Activated CD8-positive, alpha-beta memory T cell treated with anti-CD3 and anti-CD28 coated beads, Interleukin-2, amount 50 U/mL, for 24 hours (primary cell): ENCODE results near the gene SERTAD1.
"Not testable (repeated sequence)": the region's sequence is repeated elsewhere in the genome, so short reads cannot be mapped to it uniquely, and the experiment has no call there.

ENCODE experiments used
- DNase-seq: peaks from one replicate; pipeline ENCODE4 v3.0.0-alpha.2; 2020; ENCODE audit errors: extremely low read depth

Gene SERTAD1

DNA sequence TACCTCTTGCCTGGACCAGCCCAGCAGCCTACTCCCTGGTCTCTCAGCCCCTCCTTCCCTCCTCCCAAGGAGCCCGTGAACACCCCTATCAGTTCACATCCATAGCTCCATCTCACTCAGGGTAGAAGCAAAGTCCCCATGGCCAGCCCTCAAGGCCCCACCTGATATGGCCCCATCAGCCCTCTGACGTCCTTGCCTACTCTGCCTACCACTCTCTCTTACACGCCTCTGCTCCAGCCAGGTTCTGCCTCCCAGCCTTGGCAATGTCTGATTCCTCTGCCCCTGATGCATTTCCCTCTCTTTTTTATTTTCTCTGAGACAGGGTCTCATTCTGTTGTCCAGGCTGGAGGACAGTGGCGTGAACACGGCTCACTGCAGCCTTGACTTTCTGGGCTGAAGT, 26.2 kb upstream of the SERTAD1 start:
- DNase-seq = no peak

DNA sequence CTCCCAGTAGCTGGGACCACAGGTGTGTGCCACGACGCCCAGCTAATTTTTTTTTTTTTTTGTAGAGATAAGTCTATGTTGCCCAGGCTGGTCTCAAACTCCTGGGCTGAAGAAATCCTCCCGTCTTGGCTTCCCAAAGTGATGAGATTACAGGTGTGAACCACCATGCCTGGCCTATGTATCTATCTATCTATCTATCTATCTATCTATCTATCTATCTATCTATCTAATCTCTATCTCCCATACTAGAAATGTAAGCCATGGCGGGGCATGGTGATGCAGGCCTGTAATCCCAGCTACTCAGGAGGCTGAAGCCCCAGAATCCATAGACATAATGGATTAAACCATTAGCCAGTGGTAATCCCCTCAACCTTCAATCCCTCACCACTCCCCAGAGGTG, 24.9 kb upstream of the SERTAD1 start:
- no peak for DNase-seq

DNA sequence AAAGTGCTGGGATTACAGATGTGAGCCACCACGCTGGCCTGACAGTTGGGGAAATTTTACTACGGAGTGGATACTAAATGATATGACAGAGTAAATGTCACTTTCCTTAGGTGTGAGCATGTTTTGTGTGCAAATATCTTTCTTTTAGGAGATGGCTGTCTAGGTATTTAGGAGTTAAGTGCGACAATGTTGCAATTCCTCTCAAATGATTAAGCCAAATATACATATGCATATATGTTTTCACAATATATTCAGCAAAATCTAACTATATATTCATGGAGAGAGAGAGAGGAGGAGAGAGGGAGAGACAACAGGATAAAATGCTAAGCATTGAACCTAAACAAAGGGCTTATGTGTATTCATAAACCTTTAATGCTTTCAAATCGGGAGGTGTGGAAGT, 23.7 kb upstream of the SERTAD1 start:
- DNase-seq = no peak

DNA sequence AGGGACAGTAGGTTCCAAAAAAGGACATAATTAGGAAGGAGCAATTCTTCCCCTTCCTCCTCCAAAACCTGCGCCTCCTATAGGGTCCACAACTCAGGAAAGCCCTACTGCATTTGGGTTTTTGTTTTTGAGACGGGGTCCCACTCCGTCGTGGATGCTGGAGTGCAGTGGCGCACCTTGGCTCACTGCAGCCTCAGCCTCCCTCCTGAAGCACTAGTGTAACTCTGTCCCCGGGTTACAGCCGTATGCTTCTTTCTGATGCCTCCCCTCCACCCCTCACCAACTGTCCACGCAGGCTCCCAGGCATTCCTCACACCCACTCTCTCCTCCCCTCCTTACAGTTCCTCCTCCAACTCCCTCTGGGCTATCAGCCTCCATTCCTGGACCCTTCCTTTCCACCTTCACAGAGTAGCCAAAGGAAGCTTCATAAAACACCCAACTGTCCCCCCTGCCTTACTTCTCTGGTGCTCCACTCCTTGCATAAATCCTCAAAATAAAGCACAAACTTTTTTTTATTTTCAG, 20.5 kb upstream of the SERTAD1 start:
- no peak for DNase-seq

DNA sequence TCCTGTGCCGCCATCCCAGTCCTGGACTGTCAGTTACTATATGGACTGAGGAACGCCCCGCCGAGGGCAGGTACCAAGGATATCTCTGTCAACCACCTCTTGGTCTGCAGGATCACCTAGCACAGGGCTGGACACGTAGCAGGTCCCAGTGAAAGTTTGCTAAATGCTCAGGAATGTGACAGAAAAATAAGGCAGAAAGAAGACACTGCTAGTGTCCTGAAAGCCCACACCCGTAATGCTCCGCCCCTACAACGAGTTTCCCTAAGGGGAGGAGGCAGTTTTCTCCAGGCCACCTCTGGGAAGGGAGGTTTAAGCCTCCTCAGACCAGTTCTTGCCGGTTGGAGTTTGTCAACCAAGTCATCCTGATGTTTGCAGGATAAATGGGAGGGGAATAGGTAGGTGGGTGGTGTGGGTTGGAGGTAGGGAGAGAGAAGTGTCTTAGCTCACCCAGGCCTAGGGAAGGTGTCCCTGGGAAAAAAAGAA, 20.0 kb upstream of the SERTAD1 start:
- no peak for DNase-seq

DNA sequence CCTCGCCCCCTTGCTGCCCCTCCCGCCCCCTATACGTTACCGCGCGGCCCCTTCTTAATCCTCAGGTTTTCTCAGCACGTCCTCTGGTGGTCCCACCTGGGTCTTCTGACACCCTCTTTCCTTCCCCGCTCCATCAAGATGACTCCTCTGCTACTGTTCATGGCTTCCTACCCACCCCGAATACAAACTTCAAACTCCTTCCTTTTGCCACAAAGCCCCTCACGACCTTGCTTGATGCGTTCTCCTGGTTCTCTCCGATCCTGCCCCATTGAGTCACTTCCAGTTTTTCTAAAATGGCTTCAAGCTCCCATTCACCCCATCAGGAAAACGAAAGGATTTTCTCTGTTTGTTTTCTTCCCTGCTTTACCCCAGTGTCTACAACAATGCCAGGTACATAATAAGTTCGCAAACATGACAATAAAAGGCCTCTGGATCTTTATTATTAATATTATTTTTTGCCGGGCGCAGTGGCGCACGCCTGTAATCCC, 19.1 kb upstream of the SERTAD1 start:
- DNase-seq = no peak

DNA sequence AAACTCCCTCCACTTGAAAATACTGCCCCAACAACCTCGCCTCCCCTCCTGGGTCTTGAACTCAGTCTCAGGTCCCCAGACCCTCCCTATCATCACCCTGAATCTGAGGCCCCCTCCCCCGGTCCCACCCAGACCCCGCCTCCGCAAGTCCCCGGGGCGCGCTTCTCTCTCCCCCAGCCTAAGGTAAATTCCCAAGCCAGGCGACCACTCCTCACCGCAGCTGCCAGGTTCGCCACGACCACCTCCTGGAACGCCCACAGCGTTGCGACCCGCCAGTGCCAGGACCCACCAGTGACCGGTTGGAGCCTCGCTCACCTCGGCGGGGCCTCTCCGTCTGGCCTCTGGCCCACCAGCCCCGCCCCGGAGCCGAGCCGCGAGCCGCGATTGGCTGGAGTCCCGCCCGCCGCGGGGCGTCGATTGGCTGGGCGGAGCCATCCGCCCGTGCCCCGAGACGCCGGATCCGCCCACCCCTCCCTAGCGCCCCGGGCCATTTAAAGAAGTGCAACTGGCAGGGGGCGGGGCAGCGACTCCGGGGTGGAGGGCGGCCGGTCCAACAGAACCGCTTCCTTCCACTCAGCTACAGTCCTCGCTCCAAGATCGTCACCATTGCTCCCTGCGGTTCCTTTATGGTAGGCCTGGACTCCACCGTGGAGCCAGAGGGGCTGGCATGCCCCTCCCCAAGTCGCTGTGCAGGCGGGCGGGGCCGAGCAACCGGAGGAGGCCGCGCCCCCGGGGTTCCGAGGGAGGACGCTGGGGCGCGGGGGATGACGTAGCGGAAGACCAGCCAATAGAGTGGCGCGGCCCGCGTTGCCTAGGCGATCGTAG, 18.4 kb upstream of the SERTAD1 start, which contains the start of gene SERTAD3:
Gene SERTAD3, minus strand, starts transcription at position 336 of the 825 bp plus-strand sequence. CDS start 2,255 bp downstream, outside the sequence.
- DNase-seq = peak; percentile 82

DNA sequence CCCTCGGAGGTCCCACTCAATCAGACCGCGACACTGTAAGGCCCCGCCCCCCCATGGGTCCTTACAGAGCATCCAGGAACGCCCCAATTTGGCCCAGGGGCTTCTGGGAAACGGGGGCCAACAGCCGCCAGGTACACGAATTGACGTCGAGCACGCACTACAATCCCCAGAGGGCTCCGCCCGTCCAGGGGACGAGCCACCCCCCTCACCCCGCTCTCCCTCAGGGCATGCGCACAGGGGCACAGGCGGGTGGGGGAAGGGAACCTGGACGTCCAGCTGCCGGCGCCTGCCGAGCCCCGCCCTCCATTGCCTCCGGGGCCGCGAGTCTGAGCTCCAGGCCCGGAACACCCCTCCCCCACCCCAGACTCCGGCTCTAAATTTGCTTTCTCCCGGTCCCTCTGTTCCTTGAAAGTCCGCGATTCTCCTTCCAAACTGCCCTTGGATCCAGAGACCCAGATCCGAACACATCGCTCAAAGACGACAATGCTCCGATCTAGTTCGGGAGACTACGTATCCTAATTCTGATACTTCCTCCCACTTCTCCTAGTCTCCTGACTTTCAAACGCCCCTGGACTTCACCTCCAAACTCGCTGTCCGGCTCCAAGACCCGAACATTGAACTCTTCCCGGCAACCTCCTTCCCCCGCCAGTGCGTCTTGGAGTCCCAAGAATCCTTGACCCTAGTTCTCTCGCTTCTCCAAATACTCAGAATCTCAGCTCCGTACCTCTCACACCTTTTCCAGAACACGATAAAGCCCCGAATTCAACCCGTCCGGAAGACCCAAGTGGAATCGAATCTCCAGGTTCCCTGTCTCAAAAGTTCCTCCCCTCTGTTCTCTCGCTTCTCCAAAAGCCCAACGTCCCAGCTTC, 17.6 kb upstream of the SERTAD1 start:
- DNase-seq = peak; percentile 98

DNA sequence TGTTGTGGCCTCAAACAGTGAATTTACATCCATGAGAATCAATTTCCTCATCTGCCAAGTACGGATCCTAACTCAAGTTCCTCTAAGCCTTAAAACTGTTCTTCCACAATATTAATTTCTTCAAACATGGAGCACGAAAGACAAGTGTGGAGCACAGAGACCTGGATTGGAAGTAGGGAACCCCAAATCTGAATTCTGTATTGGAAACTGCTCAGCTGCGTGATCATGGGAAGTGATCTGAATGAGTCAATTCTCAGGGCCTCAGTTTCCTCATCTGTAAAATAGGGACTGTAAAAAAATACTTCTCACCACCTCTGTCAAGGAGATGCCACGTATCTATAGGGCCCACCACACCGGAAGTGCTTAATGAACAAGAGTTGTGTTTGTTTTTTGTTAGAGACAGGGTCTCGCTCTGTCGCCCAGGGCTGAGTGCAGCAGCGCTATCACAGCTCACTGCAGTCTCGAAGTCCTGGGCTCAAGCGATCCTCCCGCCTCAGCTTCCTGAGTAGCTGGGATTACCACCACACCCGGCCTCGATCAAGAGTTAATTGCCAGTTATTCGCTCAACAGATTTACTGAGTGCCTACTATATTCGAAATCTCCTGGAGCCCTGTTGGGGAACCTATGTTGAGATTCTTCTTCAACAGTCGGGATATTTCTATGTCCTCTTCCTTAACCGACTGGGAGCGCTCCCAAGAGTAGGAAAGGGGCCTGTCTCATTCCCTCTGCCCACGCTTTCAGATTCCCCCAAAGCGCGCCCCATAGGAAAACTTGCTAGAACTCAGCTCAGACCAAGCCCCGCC, 16.7 kb upstream of the SERTAD1 start:
- no peak for DNase-seq

DNA sequence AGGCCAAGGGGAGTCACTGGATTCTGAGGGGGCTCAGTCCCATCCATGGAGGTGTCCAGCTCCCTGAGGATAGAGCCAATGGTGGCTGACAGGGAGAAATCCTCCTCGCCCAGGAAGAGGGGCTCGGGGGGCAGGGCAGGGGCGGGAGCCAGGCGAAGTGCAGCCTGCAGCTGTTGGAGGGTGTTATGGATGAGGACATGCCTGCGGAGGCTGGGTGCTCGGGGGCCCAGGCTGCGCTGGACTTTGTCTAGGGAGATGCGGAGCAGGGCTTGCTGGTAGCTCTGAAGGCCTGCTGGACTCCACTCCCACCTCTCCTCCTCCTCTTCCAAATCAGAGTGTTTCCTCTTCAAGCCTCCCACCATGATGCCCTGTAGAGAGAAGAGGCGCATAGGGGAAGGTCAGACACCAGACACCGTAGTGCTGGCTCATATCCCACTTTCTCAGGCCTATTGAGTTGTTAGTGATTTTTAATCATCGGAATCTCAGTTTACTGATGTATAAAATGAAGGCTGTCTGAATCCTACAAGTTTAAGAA, 16.0 kb upstream of the SERTAD1 start:
- DNase-seq = no peak

DNA sequence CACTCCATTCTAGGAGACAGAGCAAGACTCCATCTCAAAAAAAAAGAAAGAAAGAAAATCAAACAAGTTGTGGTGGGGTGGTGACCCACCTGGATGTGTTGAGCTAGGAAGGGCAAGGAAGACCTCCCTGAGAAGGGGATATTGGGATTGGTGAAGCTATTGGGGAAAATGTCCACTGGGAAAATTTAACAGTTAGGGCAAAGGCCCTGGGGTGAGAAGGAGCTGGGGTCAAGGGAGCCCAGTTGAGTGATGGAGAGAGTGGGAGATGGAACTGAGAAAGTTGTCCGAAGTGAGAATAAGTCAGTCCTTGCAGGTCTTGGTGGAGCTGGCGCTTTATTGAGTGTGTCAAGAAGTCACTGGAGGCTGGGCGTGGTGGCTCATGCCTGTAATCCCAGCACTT, 12.5 kb upstream of the SERTAD1 start:
- no peak for DNase-seq

DNA sequence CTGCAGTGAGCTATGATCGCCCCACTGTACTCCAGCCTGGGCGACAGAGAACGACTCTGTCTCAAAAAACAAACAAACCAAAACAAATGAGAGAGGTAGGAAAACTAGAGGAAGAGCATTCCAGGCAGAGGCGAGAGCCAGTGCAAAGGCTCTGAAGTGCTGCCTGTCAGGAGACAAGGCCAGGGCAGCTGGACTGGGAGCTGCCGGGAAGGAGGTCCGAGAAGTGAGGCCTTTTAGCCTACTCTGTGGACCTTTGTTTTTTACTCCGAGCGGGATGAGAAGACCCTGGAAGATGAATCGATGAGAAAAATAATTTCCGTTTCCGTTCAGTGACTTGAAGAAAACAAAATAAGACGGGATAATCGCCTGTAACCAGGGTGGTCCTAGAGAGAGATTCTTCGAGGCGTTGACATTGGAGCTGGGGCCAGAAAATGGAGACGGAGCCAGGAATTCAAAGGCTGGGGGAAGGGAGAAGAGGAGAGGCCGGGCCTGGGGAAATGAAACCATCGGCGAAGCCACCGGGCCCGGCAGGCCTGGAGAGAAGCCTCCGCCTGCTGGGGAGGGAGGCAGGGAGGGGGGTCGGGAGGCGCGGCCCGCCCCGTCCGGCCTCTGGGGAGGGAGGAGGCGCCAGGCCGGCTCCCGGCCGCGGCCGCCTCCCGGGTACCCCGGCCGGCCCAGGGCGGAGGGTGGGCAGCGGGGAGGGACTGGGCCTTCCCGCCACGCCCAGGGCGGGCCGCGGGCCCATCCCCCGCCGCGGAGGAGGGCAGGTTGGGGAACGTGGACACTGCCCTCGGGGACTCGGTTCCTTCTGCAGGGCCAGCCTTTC, 7.8 kb upstream of the SERTAD1 start:
- no peak for DNase-seq

DNA sequence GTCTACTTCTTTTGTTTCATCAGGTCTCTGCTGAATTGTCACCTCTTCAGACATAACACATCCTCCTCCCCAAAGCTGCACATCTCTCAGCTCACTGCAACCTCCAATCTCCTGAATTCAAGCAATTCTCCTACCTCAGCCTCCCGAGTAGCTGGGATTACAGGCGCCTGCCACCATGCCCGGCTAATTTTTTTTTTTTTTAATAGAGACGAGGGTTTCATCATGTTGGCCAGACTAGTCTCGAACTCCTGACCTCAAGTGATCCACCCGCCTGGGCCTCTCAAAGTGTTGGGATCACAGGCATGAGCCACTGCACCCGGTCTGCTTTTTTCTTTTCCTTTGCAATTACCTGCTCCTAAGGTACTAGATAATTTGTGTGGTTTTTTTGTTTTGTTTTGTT, 7.0 kb upstream of the SERTAD1 start:
- not testable (repeated sequence) for DNase-seq

DNA sequence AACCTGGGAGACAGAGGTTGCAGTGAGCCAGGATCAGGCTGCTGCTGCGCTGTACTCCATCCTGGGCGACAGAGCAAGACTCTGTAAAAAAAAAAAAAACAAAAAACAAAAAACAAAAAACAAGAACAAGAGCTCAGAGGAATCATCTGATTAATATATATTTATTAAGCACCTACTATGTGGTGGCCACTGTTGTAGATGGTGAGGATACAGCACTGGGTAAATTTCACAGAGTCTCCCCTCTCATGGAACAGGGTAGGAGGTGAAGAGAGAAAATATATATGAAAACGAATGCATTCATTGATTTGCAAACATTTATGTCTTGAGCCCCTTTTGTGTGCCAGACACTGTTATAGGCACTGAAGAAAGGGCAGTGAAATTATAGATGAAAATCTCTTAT, 5.9 kb upstream of the SERTAD1 start:
- DNase-seq = no peak

DNA sequence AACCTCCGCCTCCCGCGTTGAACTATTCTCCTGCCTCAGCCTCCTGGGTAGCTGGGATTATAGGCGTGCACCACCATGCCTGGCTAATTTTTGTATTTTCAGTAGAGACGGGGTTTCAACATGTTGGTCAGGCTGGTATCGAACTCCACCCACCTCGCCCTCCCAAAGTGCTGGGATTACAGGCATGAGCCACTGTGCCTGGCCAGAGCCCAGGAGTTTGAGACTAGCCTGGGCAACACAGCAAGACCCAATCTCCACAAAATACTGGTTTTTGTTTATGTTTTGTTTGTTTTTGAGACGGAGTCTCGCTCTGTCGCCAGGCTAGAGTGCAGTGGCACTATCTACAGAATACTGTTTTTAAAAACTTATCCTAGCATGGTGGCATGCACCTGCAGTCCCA, 4.5 kb upstream of the SERTAD1 start:
- not testable (repeated sequence) for DNase-seq

DNA sequence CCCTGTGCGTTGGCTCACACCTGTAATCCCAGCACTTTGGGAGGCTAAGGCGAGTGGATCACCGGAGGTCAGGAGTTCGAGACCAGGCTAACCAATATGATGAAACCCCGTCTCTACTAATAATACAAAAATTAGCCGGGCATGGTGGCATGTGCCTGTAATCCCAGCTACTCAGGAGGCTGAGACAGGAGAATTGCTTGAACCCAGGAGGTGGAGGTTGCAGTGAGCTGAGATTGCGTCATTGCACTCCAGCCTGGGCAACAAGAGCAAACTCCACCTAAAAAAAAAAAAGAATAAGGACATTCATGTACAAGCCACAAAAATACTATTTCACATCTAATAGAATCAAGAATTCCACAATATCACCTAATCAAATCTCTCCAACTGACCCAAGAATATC, 2.4 kb upstream of the SERTAD1 start:
- not testable (repeated sequence) for DNase-seq

DNA sequence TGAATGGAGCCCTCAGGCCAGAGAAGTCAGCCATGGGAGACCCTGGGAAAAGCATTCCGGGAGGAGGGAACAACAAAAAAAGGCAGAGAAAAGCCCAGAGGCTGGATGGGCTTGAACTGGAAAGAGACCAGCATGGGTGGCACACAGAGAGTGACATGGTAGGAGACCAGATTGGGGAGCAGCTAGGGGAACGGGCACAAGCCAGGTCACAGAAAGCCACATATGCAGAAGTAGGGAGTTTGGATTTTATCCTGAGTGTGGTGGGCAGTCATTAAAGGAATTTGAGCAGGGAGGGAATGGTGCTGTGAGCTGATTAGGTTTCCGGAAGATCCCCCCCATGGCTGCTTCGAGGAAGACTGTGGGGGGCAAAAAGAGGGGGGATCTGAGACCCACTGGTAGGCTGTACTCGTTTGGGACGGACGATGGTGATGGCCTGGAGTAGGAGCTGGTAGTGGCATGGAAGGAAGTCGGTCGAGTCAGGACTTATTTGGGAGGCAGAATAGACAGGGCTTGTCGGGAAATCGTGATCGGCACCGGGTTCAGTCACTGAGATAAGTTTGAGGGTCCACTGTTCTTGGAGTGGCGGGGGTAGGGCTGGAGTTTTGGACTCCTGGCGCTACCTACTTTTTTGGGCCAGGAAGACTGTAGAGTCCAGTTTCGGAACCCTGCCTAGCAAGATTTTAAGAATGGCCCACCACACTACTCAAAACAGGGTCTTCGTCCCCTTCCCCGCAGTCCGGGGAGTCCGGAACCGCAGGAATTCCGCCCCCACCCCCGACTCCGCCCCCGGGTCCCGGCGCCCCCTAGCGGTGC, 949 bp downstream of the SERTAD1 start:
- DNase-seq = no peak

DNA sequence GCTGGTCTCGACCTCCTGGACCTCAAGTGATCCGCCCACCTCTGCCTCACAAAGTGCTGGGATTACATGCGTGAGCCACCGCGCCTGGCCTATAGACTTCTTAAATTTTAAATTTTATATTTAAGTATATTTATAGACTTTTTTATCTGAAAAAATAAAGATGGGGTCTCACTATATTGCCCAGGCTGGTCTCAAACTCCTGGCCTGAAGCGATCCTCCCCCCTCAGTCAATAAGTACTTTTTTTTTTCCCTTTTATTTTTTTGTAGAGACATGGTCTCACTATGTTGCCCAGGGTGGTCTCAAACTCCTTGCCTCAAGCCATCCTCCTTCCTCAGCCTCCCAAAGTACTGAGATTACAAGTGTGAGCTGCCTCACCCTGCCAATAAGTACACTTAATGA, 1.9 kb downstream of the SERTAD1 start:
- no peak for DNase-seq
